ENCODE data around the gene SHISA9. TPM values are rescaled to one million over a fixed set of nuclear protein-coding genes. Genes with fewer than 3 reads are reported as not detected.

The SHISA9 gene
- total RNA-seq, 3 donors from 2014 or later: 0.33 to 4.1 TPM; not detected in 1

GRCh38 chr16:13080531-13080930 lies 179.1 kb downstream of the SHISA9 start:
- Histone ChIP-seq H3K27me3 (no peaks in the 10 kb centered on the region), H3K4me1 (no peaks in the 10 kb centered on the region), H3K27ac (no peak overlapping the region), H3K4me3 (no peak overlapping the region), H3K9me3 (no peaks in the 10 kb centered on the region), H3K36me3 (no peaks in the 10 kb centered on the region)
- no peak for DNase-seq (ENCODE audit: low spot score in 2 of 2)
- no peak for TF ChIP-seq POLR2AphosphoS5 (IDR thresholded peaks at IDR 0.05)
- TF ChIP-seq POLR2A (IDR thresholded peaks at IDR 0.05): no peak
- TF ChIP-seq, protein P1, sequence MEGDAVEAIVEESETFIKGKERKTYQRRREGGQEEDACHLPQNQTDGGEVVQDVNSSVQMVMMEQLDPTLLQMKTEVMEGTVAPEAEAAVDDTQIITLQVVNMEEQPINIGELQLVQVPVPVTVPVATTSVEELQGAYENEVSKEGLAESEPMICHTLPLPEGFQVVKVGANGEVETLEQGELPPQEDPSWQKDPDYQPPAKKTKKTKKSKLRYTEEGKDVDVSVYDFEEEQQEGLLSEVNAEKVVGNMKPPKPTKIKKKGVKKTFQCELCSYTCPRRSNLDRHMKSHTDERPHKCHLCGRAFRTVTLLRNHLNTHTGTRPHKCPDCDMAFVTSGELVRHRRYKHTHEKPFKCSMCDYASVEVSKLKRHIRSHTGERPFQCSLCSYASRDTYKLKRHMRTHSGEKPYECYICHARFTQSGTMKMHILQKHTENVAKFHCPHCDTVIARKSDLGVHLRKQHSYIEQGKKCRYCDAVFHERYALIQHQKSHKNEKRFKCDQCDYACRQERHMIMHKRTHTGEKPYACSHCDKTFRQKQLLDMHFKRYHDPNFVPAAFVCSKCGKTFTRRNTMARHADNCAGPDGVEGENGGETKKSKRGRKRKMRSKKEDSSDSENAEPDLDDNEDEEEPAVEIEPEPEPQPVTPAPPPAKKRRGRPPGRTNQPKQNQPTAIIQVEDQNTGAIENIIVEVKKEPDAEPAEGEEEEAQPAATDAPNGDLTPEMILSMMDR (IDR thresholded peaks at IDR 0.05): no peak
- intact Hi-C loops (cut with DNase I; ENCODE audit: low total_unique reads): no loop called here

GRCh38 chr16:13081825-13082331 lies 180.5 kb downstream of the SHISA9 start:
- Histone ChIP-seq H3K36me3 (no peaks in the 10 kb centered on the region), H3K4me3 (no peak overlapping the region), H3K9me3 (no peaks in the 10 kb centered on the region), H3K4me1 (no peaks in the 10 kb centered on the region), H3K27ac (no peak overlapping the region), H3K27me3 (no peaks in the 10 kb centered on the region)
- no peak for DNase-seq (ENCODE audit: low spot score in 2 of 2)
- TF ChIP-seq, protein P1 (IDR thresholded peaks at IDR 0.05): no peak
- TF ChIP-seq POLR2AphosphoS5 (IDR thresholded peaks at IDR 0.05) (no peak), POLR2A (IDR thresholded peaks at IDR 0.05) (no peak)
- intact Hi-C loops (cut with DNase I; ENCODE audit: low total_unique reads): no loop called here

GRCh38 chr16:13083681-13084080 lies 182.3 kb downstream of the SHISA9 start:
- no peak overlapping the region for H3K4me3 ChIP-seq
- no peaks in the 10 kb centered on the region for H3K4me1 ChIP-seq
- no peak for DNase-seq (ENCODE audit: low spot score in 2 of 2)
- H3K36me3 ChIP-seq: no peaks in the 10 kb centered on the region
- no peaks in the 10 kb centered on the region for H3K27me3 ChIP-seq
- H3K9me3 ChIP-seq: peaks cover 0 to 7% of the 10 kb centered on the region in 2 donors
- intact Hi-C loops (cut with DNase I; ENCODE audit: low total_unique reads): no loop called here
- TF ChIP-seq, protein P1 (IDR thresholded peaks at IDR 0.05): no peak
- no peak for TF ChIP-seq POLR2AphosphoS5 (IDR thresholded peaks at IDR 0.05)
- no peak for TF ChIP-seq POLR2A (IDR thresholded peaks at IDR 0.05)
- H3K27ac ChIP-seq: no peak overlapping the region

- Histone ChIP-seq H3K4me1 (no peaks in the 10 kb centered on the region), H3K4me3 (no peak overlapping the region), H3K27me3 (no peaks in the 10 kb centered on the region), H3K9me3 (peaks cover 0 to 12% of the 10 kb centered on the region in 2 donors), H3K36me3 (no peaks in the 10 kb centered on the region), H3K27ac (no peak overlapping the region)
- intact Hi-C loops (cut with DNase I; ENCODE audit: low total_unique reads): no loop called here
- no peak for TF ChIP-seq POLR2A (IDR thresholded peaks at IDR 0.05)
- no peak for TF ChIP-seq POLR2AphosphoS5 (IDR thresholded peaks at IDR 0.05)
- TF ChIP-seq, protein P1 (IDR thresholded peaks at IDR 0.05): no peak
- no peak for DNase-seq (ENCODE audit: low spot score in 2 of 2)
Measured at GRCh38 chr16:13084331-13084730, 182.9 kb downstream of the SHISA9 start.

DNA sequence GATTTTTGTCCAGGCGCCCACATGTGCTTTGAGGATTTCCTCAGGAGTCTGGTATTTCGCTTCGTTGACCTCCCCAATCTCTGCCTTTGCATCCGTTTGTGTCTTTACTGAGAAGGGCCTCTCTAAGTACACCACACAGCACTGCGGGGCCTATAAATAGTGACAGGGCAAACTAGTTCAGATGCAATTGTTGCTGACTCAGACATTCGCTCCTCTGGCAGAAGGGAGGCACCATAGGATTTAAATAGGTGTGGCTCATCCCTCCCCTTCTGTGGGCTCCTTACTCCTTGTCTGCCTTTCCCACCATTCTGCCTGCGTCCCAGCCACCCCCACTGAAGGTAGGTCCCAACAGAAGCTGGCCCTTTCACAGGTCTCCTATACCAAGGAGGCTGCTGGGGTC lies 192.3 kb downstream of the SHISA9 start:
- intact Hi-C loops (cut with DNase I; ENCODE audit: low total_unique reads): loop anchor here (2.0 kb wide), 1 partner anchor 49 kb away; no protein-coding TSS in a partner anchor
- TF ChIP-seq, protein P1 (IDR thresholded peaks at IDR 0.05): no peak
- TF ChIP-seq POLR2A (IDR thresholded peaks at IDR 0.05) (no peak), POLR2AphosphoS5 (IDR thresholded peaks at IDR 0.05) (no peak)
- no peak overlapping the region for H3K27ac ChIP-seq
- H3K4me1 ChIP-seq: no peaks in the 10 kb centered on the region
- H3K36me3 ChIP-seq: no peaks in the 10 kb centered on the region
- H3K4me3 ChIP-seq: no peak overlapping the region
- no peaks in the 10 kb centered on the region for H3K27me3 ChIP-seq
- H3K9me3 ChIP-seq: peaks cover 0 to 24% of the 10 kb centered on the region in 2 donors
- no peak for DNase-seq (ENCODE audit: low spot score in 2 of 2)

All from breast epithelium (tissue), 4 donors.